A549 (cell line): ENCODE measurements around the gene NDUFC2.

ENCODE experiments used
- CEBPB ChIP-seq, 2 experiments: fragments of >200 bp in 1 of 2; sonication (Bioruptor Twin) in 1 of 2; formaldehyde crosslinking in 1 of 2; IDR thresholded peaks; 2 replicates each; pipeline ENCODE4 v1.6.1; 2012 to 2016
- CHD4 ChIP-seq: fragments of 200-600 bp; sonication (generic); IDR thresholded peaks from 2 replicates; pipeline ENCODE4 v1.6.1; 2016; ENCODE audit warnings: antibody characterized with exemption, mild to moderate bottlenecking, borderline replicate concordance
- EP300 ChIP-seq, 2 experiments: fragments of >200 bp; sonication (Bioruptor Twin); formaldehyde crosslinking; IDR thresholded peaks; 2 replicates in 1 of 2; 3 replicates in 1 of 2; pipeline ENCODE4 v1.6.1; 2016 to 2017
- FOSL2 ChIP-seq, 2 experiments: fragments of 450-650 bp in 1 of 2; fragments of >200 bp in 1 of 2; sonication (Bioruptor Twin) in 1 of 2; formaldehyde crosslinking; IDR thresholded peaks; 2 replicates each; pipeline versions ENCODE4 v1.5.0 to v1.6.1; 2016 to 2020; ENCODE audit warnings: mild to moderate bottlenecking in 1 of 2, moderate library complexity in 1 of 2
- MAZ ChIP-seq: fragments of 150-350 bp; IDR thresholded peaks from 2 replicates; pipeline ENCODE4 v1.6.1; 2014; ENCODE audit warnings: antibody characterized with exemption, low read depth, low read length, borderline replicate concordance
- MYC ChIP-seq: IDR thresholded peaks from 2 replicates; pipeline ENCODE4 v1.6.1; 2012; ENCODE audit warnings: mild to moderate bottlenecking, inconsistent platforms, low read length, improper control_type of control experiment, borderline replicate concordance
- POLR2A ChIP-seq: IDR thresholded peaks from 2 replicates; pipeline ENCODE4 v1.6.1; 2012; ENCODE audit warnings: mild to moderate bottlenecking, low read length
- RAD21 ChIP-seq, 2 experiments: fragments of >200 bp in 1 of 2; sonication (Bioruptor Twin) in 1 of 2; formaldehyde crosslinking in 1 of 2; IDR thresholded peaks in 1 of 2; conservative IDR thresholded peaks in 1 of 2; 2 replicates in 1 of 2; 3 replicates in 1 of 2; pipeline ENCODE4 v1.6.1; 2012 to 2018; ENCODE audit warnings: inconsistent platforms in 1 of 2
- RNF2 ChIP-seq: fragments of 200-600 bp; sonication (generic); IDR thresholded peaks from 2 replicates; pipeline ENCODE4 v1.6.1; 2016; ENCODE audit warnings: low read depth, mild to moderate bottlenecking, antibody characterized with exemption, moderate library complexity, borderline replicate concordance
- TP53 ChIP-seq: fragments of 250-450 bp; sonication (Bioruptor Pico); IDR thresholded peaks from 2 replicates; pipeline ENCODE4 v1.5.0; 2021; ENCODE audit warnings: mild to moderate bottlenecking, moderate library complexity
- ZC3H11A ChIP-seq: fragments of 450-650 bp; IDR thresholded peaks from 2 replicates; pipeline ENCODE4 v1.6.1; 2014; ENCODE audit warnings: antibody characterized with exemption, mild to moderate bottlenecking
- TF ChIP-seq, protein P1 (sequence below): fragments of >200 bp; sonication (Bioruptor Twin); formaldehyde crosslinking; IDR thresholded peaks from 3 replicates; pipeline ENCODE4 v1.5.1; 2016
- TF ChIP-seq, protein P2 (sequence below): fragments of 200-600 bp; sonication (generic); IDR thresholded peaks from 2 replicates; pipeline ENCODE4 v1.6.1; 2016; ENCODE audit warnings: antibody characterized with exemption, mild to moderate bottlenecking, moderate library complexity
- TF ChIP-seq, protein P3 (sequence below): IDR thresholded peaks from 2 replicates; pipeline ENCODE4 v1.6.1; 2012

GRCh38 chr11:78099666-78100065, 20.0 kb upstream of the NDUFC2 start:
- TF ChIP-seq POLR2A (no peak), CHD4 (no peak), MYC (no peak), TP53 (no peak), RAD21 (conservative IDR thresholded peaks at IDR 0.05 in 1 of 2, IDR thresholded peaks at IDR 0.05 in 1 of 2) (no peak), CEBPB (IDR thresholded peaks at IDR 0.05) (no peak), ZC3H11A (no peak), MAZ (no peak), FOSL2 (IDR thresholded peaks at IDR 0.05) (no peak), FOSL2 (CRISPR knock-in tag; IDR thresholded peaks at IDR 0.05) (no peak), EP300 (IDR thresholded peaks at IDR 0.05) (no peak), RNF2 (no peak)
- TF ChIP-seq, protein P1, sequence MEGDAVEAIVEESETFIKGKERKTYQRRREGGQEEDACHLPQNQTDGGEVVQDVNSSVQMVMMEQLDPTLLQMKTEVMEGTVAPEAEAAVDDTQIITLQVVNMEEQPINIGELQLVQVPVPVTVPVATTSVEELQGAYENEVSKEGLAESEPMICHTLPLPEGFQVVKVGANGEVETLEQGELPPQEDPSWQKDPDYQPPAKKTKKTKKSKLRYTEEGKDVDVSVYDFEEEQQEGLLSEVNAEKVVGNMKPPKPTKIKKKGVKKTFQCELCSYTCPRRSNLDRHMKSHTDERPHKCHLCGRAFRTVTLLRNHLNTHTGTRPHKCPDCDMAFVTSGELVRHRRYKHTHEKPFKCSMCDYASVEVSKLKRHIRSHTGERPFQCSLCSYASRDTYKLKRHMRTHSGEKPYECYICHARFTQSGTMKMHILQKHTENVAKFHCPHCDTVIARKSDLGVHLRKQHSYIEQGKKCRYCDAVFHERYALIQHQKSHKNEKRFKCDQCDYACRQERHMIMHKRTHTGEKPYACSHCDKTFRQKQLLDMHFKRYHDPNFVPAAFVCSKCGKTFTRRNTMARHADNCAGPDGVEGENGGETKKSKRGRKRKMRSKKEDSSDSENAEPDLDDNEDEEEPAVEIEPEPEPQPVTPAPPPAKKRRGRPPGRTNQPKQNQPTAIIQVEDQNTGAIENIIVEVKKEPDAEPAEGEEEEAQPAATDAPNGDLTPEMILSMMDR, result no peak
- TF ChIP-seq, protein P2, sequence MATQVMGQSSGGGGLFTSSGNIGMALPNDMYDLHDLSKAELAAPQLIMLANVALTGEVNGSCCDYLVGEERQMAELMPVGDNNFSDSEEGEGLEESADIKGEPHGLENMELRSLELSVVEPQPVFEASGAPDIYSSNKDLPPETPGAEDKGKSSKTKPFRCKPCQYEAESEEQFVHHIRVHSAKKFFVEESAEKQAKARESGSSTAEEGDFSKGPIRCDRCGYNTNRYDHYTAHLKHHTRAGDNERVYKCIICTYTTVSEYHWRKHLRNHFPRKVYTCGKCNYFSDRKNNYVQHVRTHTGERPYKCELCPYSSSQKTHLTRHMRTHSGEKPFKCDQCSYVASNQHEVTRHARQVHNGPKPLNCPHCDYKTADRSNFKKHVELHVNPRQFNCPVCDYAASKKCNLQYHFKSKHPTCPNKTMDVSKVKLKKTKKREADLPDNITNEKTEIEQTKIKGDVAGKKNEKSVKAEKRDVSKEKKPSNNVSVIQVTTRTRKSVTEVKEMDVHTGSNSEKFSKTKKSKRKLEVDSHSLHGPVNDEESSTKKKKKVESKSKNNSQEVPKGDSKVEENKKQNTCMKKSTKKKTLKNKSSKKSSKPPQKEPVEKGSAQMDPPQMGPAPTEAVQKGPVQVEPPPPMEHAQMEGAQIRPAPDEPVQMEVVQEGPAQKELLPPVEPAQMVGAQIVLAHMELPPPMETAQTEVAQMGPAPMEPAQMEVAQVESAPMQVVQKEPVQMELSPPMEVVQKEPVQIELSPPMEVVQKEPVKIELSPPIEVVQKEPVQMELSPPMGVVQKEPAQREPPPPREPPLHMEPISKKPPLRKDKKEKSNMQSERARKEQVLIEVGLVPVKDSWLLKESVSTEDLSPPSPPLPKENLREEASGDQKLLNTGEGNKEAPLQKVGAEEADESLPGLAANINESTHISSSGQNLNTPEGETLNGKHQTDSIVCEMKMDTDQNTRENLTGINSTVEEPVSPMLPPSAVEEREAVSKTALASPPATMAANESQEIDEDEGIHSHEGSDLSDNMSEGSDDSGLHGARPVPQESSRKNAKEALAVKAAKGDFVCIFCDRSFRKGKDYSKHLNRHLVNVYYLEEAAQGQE, result no peak
- TF ChIP-seq, protein P3, sequence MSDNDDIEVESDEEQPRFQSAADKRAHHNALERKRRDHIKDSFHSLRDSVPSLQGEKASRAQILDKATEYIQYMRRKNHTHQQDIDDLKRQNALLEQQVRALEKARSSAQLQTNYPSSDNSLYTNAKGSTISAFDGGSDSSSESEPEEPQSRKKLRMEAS, result no peak
